A673 (cell line): Measurements from ENCODE around the gene GRID1. TPM values are rescaled to one million over a fixed set of nuclear protein-coding genes. Genes with fewer than 3 reads are reported as not detected.

Experiments used
- BruUV-seq: library from RNA; stranded (reverse); fragments of 400-500 nt; replicated peaks from 2 replicates; lab custom pipeline; 2021; lab: Mats Ljungman, UMichigan
- CTCF ChIA-PET: fragments of 300-600 bp; sonication (Branson Sonifier 250); formaldehyde crosslinking; loops from one replicate; lab custom pipeline; 2022; ENCODE audit warnings: antibody characterized with exemption; lab: Charles Lee
- POLR2A ChIA-PET: fragments of 300-600 bp; sonication (Branson Sonifier 250); formaldehyde crosslinking; loops from one replicate; lab custom pipeline; 2022; ENCODE audit warnings: antibody characterized with exemption; ENCODE audit not compliant: low non-redundant PET; lab: Charles Lee
- DNase-seq: peaks from one replicate; pipeline ENCODE4 v3.0.0-alpha.2; 2015; ENCODE audit warnings: low spot score
- H3K27ac ChIP-seq: fragments of 200-600 bp; sonication (generic); 2 replicates; pipeline ENCODE4 v1.5.1; 2016; ENCODE audit warnings: mixed run types, low read depth, mild to moderate bottlenecking, mixed read lengths, antibody characterized with exemption, low read length; ENCODE audit not compliant: poor library complexity, severe bottlenecking
- H3K27me3 ChIP-seq: fragments of 200-600 bp; sonication (generic); replicated peaks from 2 replicates; pipeline ENCODE4 v1.6.1; 2017; ENCODE audit warnings: mixed run types, low read depth, mild to moderate bottlenecking, mixed read lengths, antibody characterized with exemption, low read length; ENCODE audit not compliant: insufficient read depth, poor library complexity
- H3K36me3 ChIP-seq: fragments of 200-600 bp; sonication (generic); 2 replicates; pipeline ENCODE4 v1.6.1; 2016; ENCODE audit warnings: mixed run types, mild to moderate bottlenecking, mixed read lengths, antibody characterized with exemption, low read length; ENCODE audit not compliant: insufficient read depth, poor library complexity, severe bottlenecking
- H3K4me1 ChIP-seq: fragments of 200-600 bp; sonication (generic); 2 replicates; pipeline ENCODE4 v1.6.1; 2017; ENCODE audit warnings: mixed run types, mild to moderate bottlenecking, mixed read lengths, antibody characterized with exemption, low read length; ENCODE audit not compliant: insufficient read depth, poor library complexity, severe bottlenecking
- H3K4me3 ChIP-seq: fragments of 200-600 bp; sonication (generic); 2 replicates; pipeline ENCODE4 v1.5.1; 2016; ENCODE audit warnings: low read depth, mixed run types, mild to moderate bottlenecking, mixed read lengths, low read length; ENCODE audit not compliant: poor library complexity, severe bottlenecking
- H3K9me3 ChIP-seq: fragments of 200-600 bp; sonication (generic); 2 replicates; pipeline ENCODE4 v1.6.1; 2016; ENCODE audit warnings: mixed run types, low read depth, mild to moderate bottlenecking, mixed read lengths, antibody characterized with exemption, low read length; ENCODE audit not compliant: poor library complexity, severe bottlenecking
- EZH2 ChIP-seq: fragments of 200-600 bp; sonication (generic); IDR thresholded peaks from 2 replicates; pipeline ENCODE4 v1.6.1; 2017; ENCODE audit warnings: borderline replicate concordance, low read depth, mild to moderate bottlenecking, mixed read lengths, antibody characterized with exemption, low read length; ENCODE audit not compliant: poor library complexity, severe bottlenecking
- intact Hi-C: fragments of 100-400 bp; cut with micrococcal nuclease; formaldehyde crosslinking; loops from one replicate; pipeline ENCODE4 v1.10.0; 2022; ENCODE audit not compliant: unreplicated experiment
- total RNA-seq: library from RNA; stranded (reverse); gene quantifications from 2 replicates; pipeline ENCODE4 v1.2.3, GENCODE V29; 2021
- TF ChIP-seq, protein P1 (sequence below): fragments of 300-800, 200-600 bp; sonication (generic); conservative IDR thresholded peaks from 2 replicates; pipeline ENCODE4 v1.5.1; 2017; ENCODE audit warnings: low read depth, mild to moderate bottlenecking, antibody characterized with exemption, low read length, moderate library complexity, mixed read lengths

The GRID1 gene
- total RNA-seq, 1 experiment from 2014 or later, result not detected

GRCh38 chr10:85622425-85622824 lies 744.2 kb downstream of the GRID1 start:
- ChIA-PET CTCF (no interaction called here), POLR2A (no interaction called here)
- no peak for TF ChIP-seq EZH2
- TF ChIP-seq, protein P1, sequence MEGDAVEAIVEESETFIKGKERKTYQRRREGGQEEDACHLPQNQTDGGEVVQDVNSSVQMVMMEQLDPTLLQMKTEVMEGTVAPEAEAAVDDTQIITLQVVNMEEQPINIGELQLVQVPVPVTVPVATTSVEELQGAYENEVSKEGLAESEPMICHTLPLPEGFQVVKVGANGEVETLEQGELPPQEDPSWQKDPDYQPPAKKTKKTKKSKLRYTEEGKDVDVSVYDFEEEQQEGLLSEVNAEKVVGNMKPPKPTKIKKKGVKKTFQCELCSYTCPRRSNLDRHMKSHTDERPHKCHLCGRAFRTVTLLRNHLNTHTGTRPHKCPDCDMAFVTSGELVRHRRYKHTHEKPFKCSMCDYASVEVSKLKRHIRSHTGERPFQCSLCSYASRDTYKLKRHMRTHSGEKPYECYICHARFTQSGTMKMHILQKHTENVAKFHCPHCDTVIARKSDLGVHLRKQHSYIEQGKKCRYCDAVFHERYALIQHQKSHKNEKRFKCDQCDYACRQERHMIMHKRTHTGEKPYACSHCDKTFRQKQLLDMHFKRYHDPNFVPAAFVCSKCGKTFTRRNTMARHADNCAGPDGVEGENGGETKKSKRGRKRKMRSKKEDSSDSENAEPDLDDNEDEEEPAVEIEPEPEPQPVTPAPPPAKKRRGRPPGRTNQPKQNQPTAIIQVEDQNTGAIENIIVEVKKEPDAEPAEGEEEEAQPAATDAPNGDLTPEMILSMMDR, result no peak
- H3K27me3 ChIP-seq, result no peaks in the 10 kb centered on the region
- intact Hi-C loops, result no loop called here
- H3K36me3 ChIP-seq, result no peaks in the 10 kb centered on the region
- no peak overlapping the region for H3K4me3 ChIP-seq
- no TSS peak for BruUV-seq
- no peaks in the 10 kb centered on the region for H3K9me3 ChIP-seq
- DNase-seq, result no peak
- no peaks in the 10 kb centered on the region for H3K4me1 ChIP-seq
- no peak overlapping the region for H3K27ac ChIP-seq

DNA sequence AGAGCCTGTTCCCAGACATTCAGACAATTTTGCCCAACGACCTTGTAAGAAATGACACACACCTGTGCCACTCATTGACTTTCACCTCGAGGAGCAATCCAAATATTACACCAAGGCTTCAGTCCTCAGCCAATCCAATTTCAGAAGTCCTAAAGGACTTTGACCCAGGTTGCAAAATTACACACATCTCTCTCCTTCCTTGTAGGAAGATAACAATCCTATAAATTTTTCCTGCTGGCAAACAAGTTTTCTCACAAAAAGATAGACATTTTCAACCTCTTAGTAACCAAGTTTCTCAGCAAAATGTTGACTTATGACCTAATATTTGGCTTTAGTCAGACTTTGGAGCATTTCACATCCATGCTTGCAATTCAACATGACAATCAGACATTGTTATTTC lies 745.0 kb downstream of the GRID1 start:
- BruUV-seq, result no TSS peak
- Histone ChIP-seq H3K9me3 (no peaks in the 10 kb centered on the region), H3K4me1 (no peaks in the 10 kb centered on the region), H3K27ac (no peak overlapping the region), H3K4me3 (no peak overlapping the region), H3K36me3 (no peaks in the 10 kb centered on the region), H3K27me3 (no peaks in the 10 kb centered on the region)
- intact Hi-C loops, result no loop called here
- POLR2A ChIA-PET, result no interaction called here
- DNase-seq, result no peak
- CTCF ChIA-PET, result no interaction called here
- TF ChIP-seq, protein P1, result no peak
- TF ChIP-seq EZH2, result no peak

GRCh38 chr10:85620807-85621206 lies 745.8 kb downstream of the GRID1 start:
- Histone ChIP-seq H3K36me3 (no peaks in the 10 kb centered on the region), H3K27ac (no peak overlapping the region), H3K27me3 (no peaks in the 10 kb centered on the region), H3K9me3 (no peaks in the 10 kb centered on the region), H3K4me1 (no peaks in the 10 kb centered on the region), H3K4me3 (no peak overlapping the region)
- POLR2A ChIA-PET, result no interaction called here
- CTCF ChIA-PET, result no interaction called here
- intact Hi-C loops, result no loop called here
- TF ChIP-seq EZH2, result no peak
- TF ChIP-seq, protein P1, result no peak
- no TSS peak for BruUV-seq
- no peak for DNase-seq
